Effector memory CD4-positive, alpha-beta T cell (primary cell): ENCODE measurements around the gene IQCK.

Source experiments
- DNase-seq, 3 donors: peaks; one replicate each; pipeline ENCODE4 v3.0.0-alpha.2; 2020
- H3K27ac ChIP-seq: 2 replicates; pipeline ENCODE4 v1.7.0; 2013; ENCODE audit warnings: mild to moderate bottlenecking, low read length, moderate library complexity; ENCODE audit not compliant: insufficient read depth, poor library complexity, severe bottlenecking
- H3K27me3 ChIP-seq: replicated peaks from 2 replicates; pipeline ENCODE4 v1.7.0; 2013; ENCODE audit warnings: mild to moderate bottlenecking, low read length; ENCODE audit not compliant: insufficient read depth, control insufficient read depth, poor library complexity, severe bottlenecking
- H3K36me3 ChIP-seq: 2 replicates; pipeline ENCODE4 v1.7.0; 2013; ENCODE audit warnings: mild to moderate bottlenecking, low read length, moderate library complexity; ENCODE audit not compliant: control insufficient read depth, insufficient read depth
- H3K4me1 ChIP-seq: 2 replicates; pipeline ENCODE4 v1.7.0; 2013; ENCODE audit warnings: low read length, mild to moderate bottlenecking; ENCODE audit not compliant: control insufficient read depth, insufficient read depth, poor library complexity, severe bottlenecking
- H3K4me3 ChIP-seq: 2 replicates; pipeline ENCODE4 v1.7.0; 2013; ENCODE audit warnings: low read length, low read depth, mild to moderate bottlenecking; ENCODE audit not compliant: insufficient read depth, poor library complexity, severe bottlenecking
- H3K9me3 ChIP-seq: 2 replicates; pipeline ENCODE4 v1.7.0; 2013; ENCODE audit warnings: mild to moderate bottlenecking, low read length, moderate library complexity; ENCODE audit not compliant: control insufficient read depth

Gene IQCK

DNA sequence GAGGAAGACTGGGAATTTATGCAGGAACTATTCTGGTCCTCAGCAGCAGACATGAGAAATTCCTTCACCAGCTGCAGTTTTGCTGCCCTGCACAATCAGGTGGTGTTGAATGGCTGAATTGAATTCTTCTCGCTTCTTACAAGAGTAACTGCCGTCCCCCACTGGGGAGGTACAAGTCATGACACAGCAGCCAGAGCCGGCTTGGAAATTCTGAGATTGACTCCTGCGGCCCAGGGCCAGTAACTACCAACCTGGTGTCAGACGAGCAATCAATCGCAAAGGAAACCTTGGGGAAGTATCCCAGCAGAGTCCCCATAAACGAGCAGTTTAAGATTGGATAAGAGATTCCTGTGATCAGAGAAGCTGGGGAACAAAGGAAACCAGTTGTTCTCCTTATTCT is 30.8 kb upstream of the IQCK start:
- peaks cover 8% of the 10 kb centered on the region for H3K4me1 ChIP-seq
- no peaks in the 10 kb centered on the region for H3K9me3 ChIP-seq
- H3K4me3 ChIP-seq = no peak overlapping the region
- peaks cover 42% of the 10 kb centered on the region for H3K36me3 ChIP-seq
- no peaks in the 10 kb centered on the region for H3K27me3 ChIP-seq
- DNase-seq = no peak
- no peak overlapping the region for H3K27ac ChIP-seq

DNA sequence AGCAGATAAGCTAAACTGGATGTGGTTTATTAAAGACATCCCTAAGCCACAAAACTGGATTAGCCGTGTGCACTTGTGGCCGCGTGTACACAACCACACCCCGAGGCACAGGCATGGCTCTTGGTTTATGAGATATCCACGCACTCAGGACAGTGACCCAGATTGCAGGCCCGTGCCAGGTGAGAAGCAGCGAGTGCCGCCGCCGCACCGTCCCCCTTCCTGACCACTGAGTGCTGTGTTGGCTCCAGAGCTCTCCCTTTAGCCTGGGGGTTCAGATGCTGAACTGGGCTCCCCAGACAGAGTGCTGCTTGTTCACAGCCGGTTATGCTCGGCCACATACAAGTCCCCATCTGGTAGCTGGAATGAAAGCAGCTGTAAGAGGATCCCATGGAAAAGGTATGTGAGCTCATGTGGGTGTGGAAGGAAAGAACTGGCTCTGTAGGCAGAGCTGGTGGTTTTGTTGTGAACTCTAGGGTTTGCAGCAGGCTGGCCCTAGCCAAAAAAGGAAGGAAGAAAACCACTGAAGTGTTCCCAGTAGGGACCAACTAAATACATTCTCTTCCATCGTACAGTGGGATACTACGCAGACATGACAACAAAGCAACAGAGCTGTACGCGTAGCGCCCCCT is 29.6 kb upstream of the IQCK start:
- Histone ChIP-seq H3K27ac (no peak overlapping the region), H3K4me3 (no peak overlapping the region), H3K27me3 (no peaks in the 10 kb centered on the region), H3K4me1 (peaks cover 8% of the 10 kb centered on the region), H3K36me3 (peaks cover 33% of the 10 kb centered on the region), H3K9me3 (no peaks in the 10 kb centered on the region)
- no peak for DNase-seq

DNA sequence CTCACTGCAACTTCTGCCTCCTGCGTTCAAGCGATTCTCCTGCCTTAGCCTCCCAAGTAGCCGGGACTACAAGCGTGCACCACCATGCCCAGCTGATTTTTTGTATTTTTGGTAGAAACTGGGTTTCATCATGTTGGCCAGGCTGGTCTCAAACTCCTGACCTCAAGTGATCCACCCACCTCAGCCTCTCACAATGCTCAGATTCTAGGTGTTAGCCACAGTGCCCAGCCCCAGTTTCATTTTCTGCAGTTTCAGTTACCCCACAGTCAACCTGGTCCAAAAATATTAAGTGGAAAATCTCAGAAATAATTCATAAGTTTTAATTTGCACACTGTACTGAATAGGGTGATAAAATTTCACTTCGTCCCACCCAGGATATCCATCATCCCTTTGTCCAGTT is 28.7 kb upstream of the IQCK start:
- no peaks in the 10 kb centered on the region for H3K27me3 ChIP-seq
- H3K9me3 ChIP-seq = no peaks in the 10 kb centered on the region
- peaks cover 8% of the 10 kb centered on the region for H3K4me1 ChIP-seq
- no peak for DNase-seq
- H3K27ac ChIP-seq = no peak overlapping the region
- no peak overlapping the region for H3K4me3 ChIP-seq
- peaks cover 25% of the 10 kb centered on the region for H3K36me3 ChIP-seq

DNA sequence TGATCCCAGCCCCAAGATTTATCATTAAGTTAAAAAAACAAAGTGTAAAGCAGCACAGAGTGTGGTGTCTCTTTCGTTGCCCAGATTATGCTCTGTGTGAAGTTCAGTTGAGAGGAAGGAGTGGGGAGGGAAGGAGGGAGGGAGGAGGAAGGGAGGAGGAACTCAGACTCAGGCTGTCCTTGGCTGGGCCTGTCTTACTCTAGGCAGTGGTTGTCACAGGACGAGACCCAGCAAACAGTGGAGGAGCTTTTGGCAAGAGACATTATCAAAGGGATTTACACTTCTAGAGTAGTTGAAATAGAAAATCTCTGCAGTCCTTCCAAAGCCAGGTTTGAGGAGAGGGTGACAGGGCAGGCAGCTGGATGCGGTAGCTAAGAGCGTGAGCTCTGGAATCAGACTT is 27.9 kb upstream of the IQCK start:
- no peak overlapping the region for H3K4me3 ChIP-seq
- H3K36me3 ChIP-seq = peaks cover 16% of the 10 kb centered on the region
- H3K4me1 ChIP-seq = peaks cover 8% of the 10 kb centered on the region
- no peaks in the 10 kb centered on the region for H3K27me3 ChIP-seq
- no peak overlapping the region for H3K27ac ChIP-seq
- no peak for DNase-seq
- no peaks in the 10 kb centered on the region for H3K9me3 ChIP-seq

DNA sequence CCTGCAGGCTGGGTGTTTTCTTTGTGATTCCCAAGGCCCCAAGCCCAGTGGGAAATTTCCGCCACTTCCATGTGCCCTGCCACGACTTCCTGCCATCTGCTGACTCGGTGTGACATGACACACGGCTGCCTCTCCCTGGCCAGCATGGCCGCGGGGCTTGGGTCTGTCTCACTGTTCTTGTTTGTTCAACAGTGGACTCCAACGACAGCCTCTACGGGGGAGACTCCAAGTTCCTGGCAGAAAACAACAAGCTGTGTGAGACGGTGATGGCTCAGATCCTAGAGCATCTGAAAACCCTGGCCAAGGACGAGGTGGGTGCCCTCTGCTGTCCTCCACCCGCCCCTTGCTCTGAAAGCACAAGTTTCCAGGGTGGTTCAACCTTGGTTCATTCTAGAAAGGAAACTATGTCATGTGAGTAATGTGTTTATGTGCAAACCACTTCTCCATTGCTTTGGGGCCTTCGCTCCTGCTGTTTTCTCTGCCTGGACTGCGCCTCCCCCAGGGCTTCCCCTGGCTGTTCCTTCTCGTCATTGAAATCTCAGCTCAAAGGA is 26.8 kb upstream of the IQCK start:
- Histone ChIP-seq H3K9me3 (no peaks in the 10 kb centered on the region), H3K36me3 (peaks cover 16% of the 10 kb centered on the region), H3K4me3 (no peak overlapping the region), H3K27me3 (no peaks in the 10 kb centered on the region), H3K4me1 (peaks cover 17% of the 10 kb centered on the region), H3K27ac (no peak overlapping the region)
- DNase-seq = no peak

DNA sequence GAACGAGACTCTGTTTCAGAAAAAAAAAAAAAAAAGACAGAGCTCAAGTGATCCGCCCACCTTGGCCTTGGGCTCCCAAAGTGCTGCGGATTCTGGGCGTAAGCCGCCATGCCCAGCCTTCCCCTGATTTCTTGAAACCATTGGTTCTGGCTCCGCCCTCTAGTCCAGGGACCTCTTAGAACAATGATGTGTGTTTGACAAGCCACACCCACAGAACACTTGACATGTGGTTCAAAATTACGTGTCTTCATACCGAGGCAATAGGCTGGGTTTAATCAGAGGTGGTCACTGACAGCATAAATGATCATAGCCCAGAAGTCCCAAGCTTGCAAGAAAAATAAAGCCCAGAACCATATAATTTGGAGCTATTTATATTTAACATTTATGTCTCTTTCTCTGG is 23.1 kb upstream of the IQCK start:
- peaks cover 39% of the 10 kb centered on the region for H3K4me1 ChIP-seq
- no peaks in the 10 kb centered on the region for H3K9me3 ChIP-seq

DNA sequence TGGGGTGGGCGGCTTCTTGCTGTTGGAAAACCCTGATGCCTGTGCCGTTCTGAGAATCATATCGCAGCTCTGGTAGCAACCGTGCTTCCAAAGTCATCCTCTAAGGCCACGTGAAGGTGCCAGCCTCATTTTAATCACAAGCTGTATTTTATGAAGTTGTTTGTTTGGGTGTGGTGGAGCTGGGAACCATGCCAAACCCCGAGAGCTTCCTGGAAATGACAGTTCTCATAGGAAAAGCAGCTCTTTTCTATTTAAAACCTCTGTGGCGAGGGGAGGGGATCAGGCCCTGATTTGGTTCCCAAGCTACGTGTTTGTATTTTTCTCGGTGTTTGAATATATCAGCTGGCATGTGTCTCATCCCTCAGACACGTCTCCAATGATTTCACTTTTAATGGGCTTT is 21.7 kb upstream of the IQCK start:
- Histone ChIP-seq H3K36me3 (no peaks in the 10 kb centered on the region), H3K27ac (peak overlapping the region; percentile 18)

More for the DNA sequence above, 23.1 kb upstream of the IQCK start:
- Histone ChIP-seq H3K27me3 (no peaks in the 10 kb centered on the region), H3K36me3 (no peaks in the 10 kb centered on the region), H3K4me3 (no peak overlapping the region), H3K27ac (no peak overlapping the region)
- DNase-seq = no peak

DNA sequence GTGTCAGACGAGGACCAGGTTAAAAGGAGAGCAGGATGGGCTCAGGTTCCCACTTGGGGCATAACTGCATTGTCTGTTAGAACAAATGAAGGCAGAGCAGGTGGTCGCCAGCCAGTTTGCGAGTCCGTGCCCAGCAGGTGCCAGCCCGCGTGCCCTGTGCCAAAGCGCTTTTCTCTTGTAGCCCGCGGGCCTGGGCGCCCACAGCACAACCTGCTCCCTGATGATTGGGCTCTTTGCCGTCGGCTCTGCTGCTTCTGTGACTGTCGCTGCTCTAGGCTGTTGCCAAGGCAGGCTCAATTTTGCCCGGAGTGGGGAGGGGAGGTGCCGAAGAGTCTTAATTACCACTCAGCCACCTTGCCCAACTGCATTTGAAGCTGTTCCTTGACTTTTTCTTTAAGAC is 21.1 kb upstream of the IQCK start:
- Histone ChIP-seq H3K27me3 (no peaks in the 10 kb centered on the region), H3K36me3 (no peaks in the 10 kb centered on the region), H3K4me3 (no peak overlapping the region), H3K9me3 (no peaks in the 10 kb centered on the region), H3K27ac (peak overlapping the region; percentile 18), H3K4me1 (peaks cover 37% of the 10 kb centered on the region)
- DNase-seq = no peak

More for the DNA sequence above, 21.7 kb upstream of the IQCK start:
- no peaks in the 10 kb centered on the region for H3K9me3 ChIP-seq
- peak overlapping the region; percentile 10 for H3K4me3 ChIP-seq
- DNase-seq = peak; percentile 15 to 28 (median 26)
- H3K4me1 ChIP-seq = peaks cover 37% of the 10 kb centered on the region
- no peaks in the 10 kb centered on the region for H3K27me3 ChIP-seq

DNA sequence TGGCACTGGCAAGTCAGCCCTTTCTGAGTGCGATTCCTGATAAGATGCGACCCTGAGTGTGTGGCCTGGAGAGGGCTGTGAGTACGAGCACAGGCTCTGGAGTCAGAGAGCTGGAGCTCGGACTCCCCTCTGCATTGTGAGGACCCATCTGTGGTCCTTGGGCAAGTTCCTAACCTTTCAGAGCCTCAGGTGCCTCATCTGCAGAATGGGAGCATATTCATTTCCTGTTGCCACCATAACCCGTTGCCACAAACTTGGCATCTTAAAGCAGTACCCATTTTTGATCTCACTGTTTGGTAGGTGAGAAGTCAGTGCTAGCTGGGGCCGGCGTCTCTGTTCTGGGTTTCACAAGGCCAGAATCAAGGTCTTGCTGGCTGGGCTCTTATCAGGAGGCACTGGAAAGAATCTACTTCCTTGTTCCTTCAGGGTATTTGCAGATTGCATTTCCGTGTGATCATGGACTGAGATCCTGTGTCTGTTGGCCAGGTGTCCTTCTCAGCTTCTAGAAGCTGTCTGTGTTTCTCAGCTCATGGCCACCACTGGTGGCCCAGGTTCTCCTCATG is 20.2 kb upstream of the IQCK start:
- no peak for DNase-seq
- no peak overlapping the region for H3K4me3 ChIP-seq
- no peak overlapping the region for H3K27ac ChIP-seq
- H3K36me3 ChIP-seq = no peaks in the 10 kb centered on the region
- H3K9me3 ChIP-seq = no peaks in the 10 kb centered on the region
- H3K27me3 ChIP-seq = no peaks in the 10 kb centered on the region
- H3K4me1 ChIP-seq = peaks cover 37% of the 10 kb centered on the region
